Stimulated activated naive CD4-positive, alpha-beta T cell treated with Interleukin-2 at 50 U/mL for 16 hours (primary cell): Measurements from ENCODE around the gene VPS50.

Experiments
- DNase-seq: peaks from one replicate; lab custom pipeline; 2025; lab: John Stamatoyannopoulos, UW

Gene VPS50

GRCh38 chr7:93409324-93409723 is 177.2 kb downstream of the VPS50 start:
- DNase-seq: no peak
